Heart right ventricle (tissue), 16 donors: ENCODE measurements around the gene PRKCE. TPM values are rescaled to one million over a fixed set of nuclear protein-coding genes. Genes with fewer than 3 reads are reported as not detected.

Experiments used
- ATAC-seq, 8 donors: fragments of 200-7000 bp; cut with Tn5 transposase; one replicate each; pipeline ENCODE4 v1.9.1; 2020; ENCODE audit warnings: mild to moderate bottlenecking in 8 of 8, moderate library complexity in 8 of 8, moderate number of reproducible peaks in 1 of 8
- DNase-seq, 2 donors: peaks; one replicate each; pipeline ENCODE4 v3.0.0-alpha.2; 2020
- H3K27ac ChIP-seq, 10 donors: fragments of 200-600 bp; sonication (generic) in 2 of 10; one replicate each; pipeline versions ENCODE4 v1.5.0 to v1.8.0; 2020 to 2022; ENCODE audit warnings: mild to moderate bottlenecking in 3 of 10
- H3K27me3 ChIP-seq, 7 donors: fragments of 200-600 bp; one replicate each; pipeline ENCODE4 v1.8.0; 2021 to 2022; ENCODE audit warnings: mild to moderate bottlenecking in 2 of 7
- H3K36me3 ChIP-seq, 9 donors: fragments of 200-600 bp; sonication (generic) in 1 of 9; one replicate each; pipeline versions ENCODE4 v1.5.0 to v1.8.0; 2020 to 2022; ENCODE audit warnings: mild to moderate bottlenecking in 2 of 9
- H3K4me1 ChIP-seq, 9 donors: fragments of 200-600 bp; sonication (generic) in 1 of 9; one replicate each; pipeline versions ENCODE4 v1.5.0 to v1.8.0; 2020 to 2022; ENCODE audit warnings: mild to moderate bottlenecking in 4 of 9
- H3K4me3 ChIP-seq, 10 donors: fragments of 200-600 bp; sonication (generic) in 2 of 10; one replicate each; pipeline versions ENCODE4 v1.5.0 to v1.8.0; 2020 to 2022; ENCODE audit warnings: mild to moderate bottlenecking in 7 of 10, moderate library complexity in 2 of 10
- H3K9me3 ChIP-seq, 11 donors: fragments of 200-600 bp in 10 of 11; sonication (generic) in 2 of 11; one replicate each; pipeline versions ENCODE4 v1.5.0 to v1.8.0; 2013 to 2022; ENCODE audit warnings: mild to moderate bottlenecking in 2 of 11, control low read depth in 1 of 11, moderate library complexity in 1 of 11
- CTCF ChIP-seq, 9 donors: fragments of 200-600 bp; sonication (generic) in 2 of 9; IDR thresholded peaks; one replicate each; pipeline versions ENCODE4 v1.5.0 to v1.8.0; 2021 to 2022; ENCODE audit warnings: antibody characterized with exemption in 9 of 9, mild to moderate bottlenecking in 5 of 9, moderate library complexity in 1 of 9
- WGBS, 2 donors: extraction: QIAGEN DNeasy Blood & Tissue Kit; methylation state at CpG; one replicate each; pipeline ENCODE4 v1.1.7; 2013; ENCODE audit warnings: inconsistent platforms in 1 of 2; 5-methylcytosine and 5-hydroxymethylcytosine counted together
- intact Hi-C, 10 donors: fragments of 100-400 bp; cut with DNase I; formaldehyde crosslinking; loops; one replicate each; pipeline versions ENCODE4 v1.11.1 to v1.14.2; 2022
- polyA plus RNA-seq, 2 donors: library from polyadenylated mRNA; stranded (reverse); fragments of 200-250 nt; gene quantifications; one replicate each; pipeline ENCODE4 v1.2.3, GENCODE V29; 2013
- total RNA-seq, 10 donors: library from RNA; stranded (reverse); fragmentation: NEBNext Ultra II Directional in 3 of 10; extraction: Animal tissue kit (Norgen Biotek cat#: 25700) in 3 of 10; gene quantifications; one replicate each; pipeline versions ENCODE4 v1.2.1 to v1.2.4, GENCODE V29; 2021 to 2023
- donor health status: Arrhythmogenic right ventricular cardiomyopathy.
- donor health status: ischemic (EF 13 %, LVEDD 7.1; RV severe dilation, severe dysfunction).
- donor health status: healthy with polysubstance abuse.
- donor health status: DM: no; HTN: yes; CAD: no.
- donor health status: DM: no; HTN: no; CAD: no.
- donor health status: ischemic (EF 25% LVEDD 6.9; RV normal size, moderate dysfunction).
- donor health status: ischemic (EF 25% LVEDD 5.7; RV mildly dilated, moderate dysfunction).
- donor health status: healthy.
- donor health status: DM: yes; HTN: yes; CAD: no.
- donor health status: Ischemic cardiomyopathy.
- donor health status: ischemic (EF 35%, LVEDD 5.7; RV mildly dilated, moderate dysfunction).
- donor health status: nonischemic (EF 11% LVEDD 7.7; RV severe dilation, severe dysfunction).
- donor health status: DM: yes; HTN: yes; CAD: no.
- donor health status: PGD.
- donor health status: ischemic (EF 29% LVEDD 5.4; RV normal size, mild dysfunction).
- donor health status: nonischemic (EF 23%, LVEDD 6.1; RV moderate dilation, normal function).

Gene PRKCE
- total and polyA plus RNA-seq, 12 donors: 3.7 to 22.7 (median 16.7) TPM

GRCh38 chr2:46181789-46182530 lies 530.5 kb downstream of the PRKCE start:
- peak in 1 of 2 donors; percentile 55 for DNase-seq

DNA sequence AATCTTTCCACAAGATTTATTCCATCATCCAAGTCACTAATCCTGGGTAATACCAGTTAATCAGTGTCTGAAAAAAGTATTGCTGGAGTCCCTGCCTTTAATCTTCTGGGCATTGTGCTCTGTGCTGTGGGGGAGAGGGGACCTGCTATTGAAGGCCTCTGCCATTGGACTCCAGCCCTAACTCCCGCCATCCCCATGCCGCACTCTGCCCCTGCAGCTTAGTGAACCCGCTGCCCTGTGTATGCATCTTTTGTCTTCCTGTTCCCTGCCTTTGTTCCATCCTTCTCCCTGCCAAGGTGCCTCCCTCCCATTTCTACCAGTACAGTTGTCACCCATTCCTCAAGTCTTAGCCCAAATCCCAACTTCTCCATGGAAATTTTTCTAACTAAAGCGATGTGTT lies 532.0 kb downstream of the PRKCE start:
- H3K4me3 ChIP-seq: no peak overlapping the region
- peaks cover 0 to 17% (median 0%) of the 10 kb centered on the region in 9 donors for H3K36me3 ChIP-seq
- WGBS, 2 donors: 98% methylated on average over 4 of the region's 4 CpGs
- DNase-seq (no peak), ATAC-seq (no peak)
- H3K27ac ChIP-seq: peak overlapping the region in 1 of 10 donors; percentile 28
- intact Hi-C loops: loop anchor here in 1 of 10 donors (10.0 kb wide), 1 partner anchor 91 kb away; no protein-coding TSS in a partner anchor
- no peak for TF ChIP-seq CTCF (IDR thresholded peaks at IDR 0.05)
- H3K4me1 ChIP-seq: peaks cover 2 to 42% (median 30%) of the 10 kb centered on the region in 9 donors
- no peaks in the 10 kb centered on the region for H3K9me3 ChIP-seq
- H3K27me3 ChIP-seq: no peaks in the 10 kb centered on the region

More at GRCh38 chr2:46181789-46182530, 530.5 kb downstream of the PRKCE start:
- Histone ChIP-seq H3K27me3 (no peaks in the 10 kb centered on the region), H3K4me1 (peaks cover 2 to 34% (median 17%) of the 10 kb centered on the region in 9 donors), H3K27ac (peak overlapping the region in 4 of 10 donors; percentile 13 to 47 (median 36)), H3K4me3 (no peak overlapping the region), H3K36me3 (peaks cover 0 to 17% (median 0%) of the 10 kb centered on the region in 9 donors), H3K9me3 (no peaks in the 10 kb centered on the region)
- 84 to 96% methylated on average over 18 of the region's 18 CpGs for WGBS, 2 donors
- TF ChIP-seq CTCF (IDR thresholded peaks at IDR 0.05): no peak
- peak in 3 of 8 donors; percentile 21 to 73 (median 57) for ATAC-seq
- intact Hi-C loops: loop anchor here in 1 of 10 donors (10.0 kb wide), 1 partner anchor 93 kb away; no protein-coding TSS in a partner anchor

GRCh38 chr2:46184794-46185583 lies 533.5 kb downstream of the PRKCE start:
- no peak overlapping the region for H3K4me3 ChIP-seq
- intact Hi-C loops: loop anchor here in 1 of 10 donors (10.0 kb wide), 1 partner anchor 90 kb away; no protein-coding TSS in a partner anchor
- no peak overlapping the region for H3K27ac ChIP-seq
- peaks cover 0 to 33% (median 20%) of the 10 kb centered on the region in 9 donors for H3K4me1 ChIP-seq
- DNase-seq: no peak
- H3K36me3 ChIP-seq: peaks cover 0 to 17% (median 0%) of the 10 kb centered on the region in 9 donors
- H3K9me3 ChIP-seq: no peaks in the 10 kb centered on the region
- no peak for ATAC-seq
- WGBS, 2 donors: 88 to 89% methylated on average over 12 of the region's 12 CpGs
- H3K27me3 ChIP-seq: no peaks in the 10 kb centered on the region
- TF ChIP-seq CTCF (IDR thresholded peaks at IDR 0.05): peak in 2 of 9 donors; percentile 15 to 34

DNA sequence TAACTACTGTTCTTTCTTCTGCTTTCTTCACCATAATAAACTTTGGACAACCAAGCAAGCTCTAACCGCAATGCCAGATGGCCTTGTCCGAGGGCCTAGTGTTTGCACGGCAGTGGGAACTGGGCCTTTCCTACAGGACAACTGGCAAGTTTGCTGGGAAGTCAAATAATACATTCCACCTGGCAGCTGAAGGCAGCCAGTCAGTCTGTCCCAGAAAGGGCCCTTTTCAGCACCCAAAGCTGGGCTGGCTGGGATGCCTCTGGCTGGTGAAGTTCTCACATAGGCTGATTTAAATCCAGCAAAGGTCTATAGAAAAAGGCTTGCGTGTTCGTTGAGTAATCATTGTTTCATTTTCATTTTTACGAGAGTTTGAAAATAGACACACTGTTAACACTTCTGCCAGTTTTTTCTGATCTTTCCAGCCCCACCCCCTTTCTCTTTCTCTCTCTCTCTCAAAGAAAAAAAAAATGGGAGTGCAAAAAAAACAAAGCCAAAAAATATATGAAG lies 535.7 kb downstream of the PRKCE start:
- peaks cover 0 to 17% (median 0%) of the 10 kb centered on the region in 9 donors for H3K36me3 ChIP-seq

More for the DNA sequence above, 535.7 kb downstream of the PRKCE start:
- intact Hi-C loops: loop anchor here in 1 of 10 donors (10.0 kb wide), 1 partner anchor 88 kb away; no protein-coding TSS in a partner anchor
- H3K4me3 ChIP-seq: peak overlapping the region in 7 of 10 donors; percentile 13 to 39 (median 27)
- 37 to 60% methylated on average over 6 of the region's 6 CpGs for WGBS, 2 donors
- DNase-seq (peak in 1 of 2 donors; percentile 52), ATAC-seq (peak in 7 of 8 donors; percentile 40 to 75 (median 61))
- H3K27me3 ChIP-seq: no peaks in the 10 kb centered on the region
- peaks cover 0 to 31% (median 20%) of the 10 kb centered on the region in 9 donors for H3K4me1 ChIP-seq
- H3K9me3 ChIP-seq: no peaks in the 10 kb centered on the region
- peak overlapping the region; percentile 57 to 89 (median 76) for H3K27ac ChIP-seq
- no peak for TF ChIP-seq CTCF (IDR thresholded peaks at IDR 0.05)
